Medulla oblongata (tissue), 1 donor: Measurements from ENCODE around the gene AGMO.
"Not testable (repeated sequence)": the region's sequence is repeated elsewhere in the genome, so short reads cannot be mapped to it uniquely, and the experiment has no call there.

Experiments used
- DNase-seq: peaks from one replicate; pipeline ENCODE4 v3.0.0-alpha.2; 2015; ENCODE audit errors: extremely low spot score

Gene AGMO

DNA sequence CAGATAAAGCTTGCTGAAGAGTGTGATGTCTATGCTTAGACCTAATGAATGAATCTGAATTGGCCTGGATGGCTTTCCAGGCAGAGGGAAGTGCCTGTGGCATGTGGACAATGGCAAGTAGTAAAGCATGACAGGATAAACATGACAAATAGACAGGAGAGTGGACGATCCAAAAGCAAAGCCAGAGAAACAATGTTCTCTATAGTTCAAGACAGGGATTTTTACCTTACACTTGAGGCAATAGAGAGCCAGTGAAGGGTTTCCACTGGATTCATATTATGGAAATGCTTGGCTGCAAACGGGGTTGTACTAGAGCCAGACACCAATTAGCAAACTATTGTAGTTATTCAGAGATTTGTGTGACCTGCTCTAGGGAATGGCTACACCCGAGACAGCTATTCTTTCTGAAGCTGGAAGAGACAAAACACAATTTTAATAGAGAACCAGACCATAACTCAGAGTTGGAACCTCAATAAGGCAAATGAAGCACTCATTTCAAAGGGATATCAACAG lies 2.3 kb downstream of the AGMO start:
- DNase-seq, result no peak

GRCh38 chr7:15558756-15559155 lies 3.1 kb downstream of the AGMO start:
- DNase-seq, result no peak

DNA sequence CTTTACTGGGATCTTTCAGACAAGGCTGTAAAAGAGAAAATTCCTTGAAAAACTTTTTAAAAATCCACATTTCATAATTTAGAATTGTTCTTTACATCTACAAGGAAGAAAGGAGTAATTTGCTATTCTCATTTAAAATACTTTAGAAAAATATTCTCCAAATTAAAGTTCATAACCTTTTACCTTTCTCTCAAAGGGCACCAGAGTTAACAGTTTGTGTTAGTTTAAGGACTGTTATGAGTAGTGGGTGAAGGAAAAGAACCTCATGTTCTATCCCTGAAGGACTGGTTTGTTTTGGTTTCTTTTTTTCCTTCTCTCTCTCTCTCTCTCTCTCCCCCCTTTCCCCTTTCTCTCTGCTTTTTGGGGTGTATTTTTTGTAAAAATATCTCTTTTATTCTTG lies 4.1 kb downstream of the AGMO start:
- DNase-seq, result no peak

GRCh38 chr7:15557186-15557585 lies 4.6 kb downstream of the AGMO start:
- no peak for DNase-seq

DNA sequence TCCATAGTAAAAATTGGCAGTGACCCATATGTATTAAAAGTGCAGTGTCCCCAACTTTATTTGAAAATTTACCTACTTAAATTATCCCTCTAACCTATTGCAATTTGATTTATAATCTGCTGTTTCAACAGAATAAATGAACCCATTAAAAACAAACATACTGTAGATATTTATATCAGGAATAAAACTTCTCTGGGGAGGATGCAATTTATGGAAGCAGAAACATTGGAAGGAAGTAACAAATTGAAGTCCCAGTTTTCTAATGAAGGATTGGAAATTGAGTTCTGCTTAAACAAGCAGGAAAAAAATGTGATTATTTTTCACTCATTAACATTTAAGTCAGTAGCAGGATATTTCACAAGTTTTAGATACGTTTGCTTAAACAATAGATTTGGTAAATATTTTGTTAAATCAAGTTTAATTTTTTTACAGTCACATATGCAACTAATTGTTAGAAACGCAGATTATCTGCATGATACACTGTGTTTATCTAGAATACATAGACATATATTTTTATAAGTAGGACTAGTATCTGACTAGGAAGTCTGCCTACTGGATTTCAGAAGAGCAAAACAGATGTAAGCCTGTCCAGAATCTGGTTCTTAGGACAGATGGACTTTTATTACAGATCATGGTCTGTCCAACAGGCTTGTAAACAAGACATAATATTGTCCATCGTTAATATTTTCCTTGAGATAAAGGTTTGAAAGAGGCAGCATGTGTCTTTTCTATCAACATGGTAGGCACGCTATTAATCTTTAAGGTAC lies 5.3 kb downstream of the AGMO start:
- DNase-seq, result no peak

DNA sequence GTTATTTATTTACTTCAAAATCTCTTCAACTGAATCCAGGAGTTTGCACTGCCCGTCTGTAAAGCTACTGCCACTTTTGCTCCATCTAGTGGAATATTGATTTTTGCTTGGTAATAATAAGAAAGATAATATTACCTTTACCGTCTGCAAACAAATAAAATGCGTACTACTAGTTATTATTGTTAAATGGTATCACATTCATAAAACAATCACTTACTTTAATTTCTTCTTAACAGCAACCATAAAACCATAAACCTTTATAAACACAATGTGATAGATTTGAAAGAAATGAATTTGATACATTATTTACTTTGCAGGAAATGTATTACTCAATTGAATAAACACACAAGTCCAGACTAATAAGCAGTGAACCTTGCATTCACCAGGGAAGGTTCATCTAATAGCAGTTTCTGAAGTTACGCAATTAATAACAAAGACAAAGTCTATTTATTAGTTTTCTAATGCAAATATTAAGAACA lies 6.4 kb downstream of the AGMO start:
- DNase-seq, result peak; percentile 33

DNA sequence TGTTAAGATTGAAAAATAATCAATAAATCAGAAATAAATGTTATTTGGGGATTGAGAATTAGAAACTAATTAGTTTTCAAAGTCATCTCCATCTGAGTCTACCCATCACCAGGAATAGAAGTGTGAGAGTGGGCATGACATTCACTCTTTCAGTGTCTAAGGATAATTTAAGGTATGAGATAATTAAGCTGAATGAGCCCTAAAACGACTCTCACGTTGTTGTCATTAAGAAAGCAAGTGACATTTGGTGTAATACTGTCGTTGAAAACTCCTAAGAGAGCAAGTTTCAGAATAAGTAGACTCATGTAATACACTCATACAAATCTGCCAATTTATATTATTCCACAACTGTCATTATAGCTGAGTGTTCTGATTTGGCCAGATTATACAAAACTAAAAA lies 7.1 kb downstream of the AGMO start:
- no peak for DNase-seq

- no peak for DNase-seq
Measured at GRCh38 chr7:15554081-15554480, 7.7 kb downstream of the AGMO start.

DNA sequence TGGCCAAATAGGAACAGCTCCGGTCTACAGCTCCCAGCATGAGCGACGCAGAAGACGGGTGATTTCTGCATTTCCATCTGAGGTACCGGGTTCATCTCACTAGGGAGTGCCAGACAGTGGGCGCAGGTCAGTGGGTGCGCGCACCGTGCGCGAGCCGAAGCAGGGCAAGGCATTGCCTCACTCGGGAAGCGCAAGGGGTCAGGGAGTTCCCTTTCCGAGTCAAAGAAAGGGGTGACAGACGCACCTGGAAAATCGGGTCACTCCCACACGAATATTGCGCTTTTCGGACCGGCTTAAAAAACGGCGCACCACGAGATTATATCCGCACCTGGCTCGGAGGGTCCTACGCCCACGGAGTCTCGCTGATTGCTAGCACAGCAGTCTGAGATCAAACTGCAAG lies 14.5 kb downstream of the AGMO start:
- not testable (repeated sequence) for DNase-seq

DNA sequence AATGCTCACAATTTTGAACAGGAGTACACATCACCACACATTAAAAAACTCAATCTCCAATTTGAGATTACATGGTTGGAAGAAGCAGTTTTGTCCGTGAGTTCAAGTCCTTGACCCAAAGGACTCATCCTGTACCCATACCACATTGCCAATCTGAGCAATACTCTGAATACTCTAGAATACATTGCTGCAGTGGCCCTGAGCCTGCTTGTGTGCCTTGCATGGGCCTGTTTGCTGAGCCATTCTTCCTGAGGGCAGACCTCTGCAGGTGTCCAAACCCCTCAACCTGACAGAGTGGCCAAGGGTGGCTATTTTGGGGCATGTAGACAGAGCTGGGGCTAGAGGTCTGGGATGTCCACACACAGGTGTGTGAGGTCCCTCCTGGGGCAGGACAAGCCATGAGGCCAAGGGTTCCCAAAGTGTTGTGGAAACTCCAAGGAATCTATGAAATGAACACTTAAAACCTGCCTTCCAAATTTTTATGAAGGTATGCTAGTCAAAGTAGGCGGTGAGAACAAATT lies 15.5 kb downstream of the AGMO start:
- DNase-seq, result no peak

DNA sequence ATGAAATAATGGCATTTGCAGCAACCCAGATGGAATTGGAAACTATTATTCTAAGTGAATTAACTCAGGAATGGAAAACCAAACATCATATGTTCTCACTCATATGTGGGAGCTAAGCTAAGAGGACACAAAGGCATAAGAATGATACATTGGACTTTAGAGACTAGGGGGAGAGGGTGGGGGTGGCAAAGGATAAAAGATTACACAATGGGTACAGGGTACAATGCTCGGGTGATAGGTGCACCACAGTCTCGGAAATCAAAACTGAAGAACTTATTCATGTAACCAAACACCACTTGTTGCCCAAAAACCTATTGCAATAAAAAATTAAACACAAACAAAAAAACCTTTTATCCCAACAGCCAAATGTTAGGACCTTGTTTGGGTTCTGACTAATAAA lies 17.8 kb downstream of the AGMO start:
- no peak for DNase-seq

GRCh38 chr7:15543256-15543655 lies 18.6 kb downstream of the AGMO start:
- no peak for DNase-seq

- DNase-seq, result no peak
Measured at GRCh38 chr7:15527648-15528047, 34.2 kb downstream of the AGMO start.

GRCh38 chr7:15525652-15526263 lies 36.1 kb downstream of the AGMO start:
- DNase-seq, result no peak

DNA sequence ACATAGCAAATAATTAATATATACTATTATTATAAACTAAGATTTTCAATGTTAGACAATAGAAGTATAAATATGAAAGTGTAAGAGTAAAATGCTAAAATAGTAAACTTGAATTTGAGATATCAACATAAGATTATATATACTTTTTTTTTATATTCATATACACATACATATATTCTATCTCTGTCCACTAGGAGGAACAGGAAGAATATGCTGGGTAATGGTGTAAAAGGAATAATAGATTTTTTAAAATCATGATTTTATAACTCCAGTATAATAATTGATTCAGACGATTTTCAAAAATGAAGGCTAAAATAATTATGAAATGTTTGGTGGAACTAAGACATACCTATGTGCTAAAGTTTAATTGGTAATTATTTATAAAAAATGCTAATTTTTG lies 37.7 kb downstream of the AGMO start:
- no peak for DNase-seq

GRCh38 chr7:15517865-15518264 lies 44.0 kb downstream of the AGMO start:
- not testable (repeated sequence) for DNase-seq

DNA sequence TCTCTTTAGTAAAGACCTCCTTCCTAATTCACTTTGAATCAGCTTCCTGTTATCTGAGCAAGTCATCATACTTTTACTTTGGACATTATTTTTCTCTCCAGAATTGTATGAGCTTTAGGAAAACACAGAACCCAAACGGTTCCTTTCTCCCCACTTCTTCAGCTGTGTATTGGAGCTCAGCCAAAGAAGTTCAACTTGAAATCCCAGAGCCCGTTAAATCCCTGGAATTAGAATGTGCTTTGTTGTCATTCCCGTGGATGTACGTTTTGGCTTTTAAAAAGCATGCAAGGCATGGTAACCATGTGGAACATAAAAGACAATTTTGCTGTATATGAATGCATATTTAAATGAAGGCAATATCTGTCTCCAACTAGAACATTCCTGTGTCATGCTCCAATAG lies 46.6 kb downstream of the AGMO start:
- no peak for DNase-seq

GRCh38 chr7:15508258-15508657 lies 53.6 kb downstream of the AGMO start:
- peak; percentile 63 for DNase-seq

GRCh38 chr7:15507708-15508107 lies 54.1 kb downstream of the AGMO start:
- DNase-seq, result no peak

GRCh38 chr7:15507171-15507570 lies 54.6 kb downstream of the AGMO start:
- no peak for DNase-seq

DNA sequence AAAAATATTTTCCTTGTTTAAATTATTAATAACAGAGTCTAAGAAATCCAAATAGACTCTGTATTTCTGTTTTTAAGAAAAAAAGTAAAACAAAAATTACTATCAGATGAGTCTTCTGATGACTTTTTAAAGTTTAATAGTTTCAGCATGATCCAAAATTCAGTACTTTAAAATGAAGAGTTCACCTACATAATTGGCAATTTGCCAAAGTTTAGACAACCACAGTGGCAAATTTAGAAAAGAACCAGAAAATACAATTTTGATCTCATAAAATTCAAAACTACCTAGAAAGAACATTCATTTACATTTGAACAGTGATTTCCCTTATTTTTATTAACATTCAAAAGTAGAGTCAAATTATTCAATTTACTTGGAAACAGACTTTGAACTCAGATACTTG lies 56.1 kb downstream of the AGMO start:
- DNase-seq, result no peak

DNA sequence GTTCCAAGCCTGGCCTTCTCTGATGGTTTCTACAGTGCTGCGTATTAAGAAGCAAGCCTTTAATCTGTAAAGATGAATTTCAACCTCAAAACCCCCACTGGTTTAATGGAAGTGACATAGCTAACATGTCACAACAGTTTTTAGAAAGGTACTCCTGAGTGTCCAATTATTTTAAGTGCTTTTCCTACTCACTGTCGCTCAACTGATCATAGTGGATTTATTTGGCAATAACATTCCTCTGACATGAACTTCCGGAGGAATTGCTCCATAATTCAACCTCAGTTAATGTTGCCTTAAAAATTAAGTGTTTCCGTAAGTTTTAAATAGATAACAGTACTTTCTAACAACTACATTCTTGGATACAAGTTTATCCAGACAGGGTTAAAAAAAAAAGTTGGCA lies 57.5 kb downstream of the AGMO start:
- DNase-seq, result no peak
